ENCODE measurements around the gene ANKRD2.

The ANKRD2 gene

DNA sequence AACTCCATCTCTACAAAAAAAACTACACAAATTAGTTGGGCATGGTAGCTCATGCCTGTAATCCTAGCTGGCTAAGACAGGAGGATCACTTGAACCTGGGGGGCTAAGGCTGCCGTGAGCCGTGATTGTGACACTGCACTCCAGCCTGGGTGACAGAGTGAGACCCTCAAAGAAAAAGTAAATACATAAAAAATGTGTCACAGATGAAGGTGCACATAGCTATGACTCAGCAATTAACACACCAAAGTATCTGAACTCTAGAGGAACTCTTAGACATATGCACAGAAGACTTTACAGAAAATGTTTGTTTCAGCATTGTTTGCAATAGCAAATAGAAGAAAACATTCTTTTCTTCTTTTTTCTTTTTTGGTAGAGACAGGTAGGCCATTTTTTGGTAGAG is 25.2 kb downstream of the ANKRD2 start:
- no peak for DNase-seq (ENCODE audit: low read depth)

DNA sequence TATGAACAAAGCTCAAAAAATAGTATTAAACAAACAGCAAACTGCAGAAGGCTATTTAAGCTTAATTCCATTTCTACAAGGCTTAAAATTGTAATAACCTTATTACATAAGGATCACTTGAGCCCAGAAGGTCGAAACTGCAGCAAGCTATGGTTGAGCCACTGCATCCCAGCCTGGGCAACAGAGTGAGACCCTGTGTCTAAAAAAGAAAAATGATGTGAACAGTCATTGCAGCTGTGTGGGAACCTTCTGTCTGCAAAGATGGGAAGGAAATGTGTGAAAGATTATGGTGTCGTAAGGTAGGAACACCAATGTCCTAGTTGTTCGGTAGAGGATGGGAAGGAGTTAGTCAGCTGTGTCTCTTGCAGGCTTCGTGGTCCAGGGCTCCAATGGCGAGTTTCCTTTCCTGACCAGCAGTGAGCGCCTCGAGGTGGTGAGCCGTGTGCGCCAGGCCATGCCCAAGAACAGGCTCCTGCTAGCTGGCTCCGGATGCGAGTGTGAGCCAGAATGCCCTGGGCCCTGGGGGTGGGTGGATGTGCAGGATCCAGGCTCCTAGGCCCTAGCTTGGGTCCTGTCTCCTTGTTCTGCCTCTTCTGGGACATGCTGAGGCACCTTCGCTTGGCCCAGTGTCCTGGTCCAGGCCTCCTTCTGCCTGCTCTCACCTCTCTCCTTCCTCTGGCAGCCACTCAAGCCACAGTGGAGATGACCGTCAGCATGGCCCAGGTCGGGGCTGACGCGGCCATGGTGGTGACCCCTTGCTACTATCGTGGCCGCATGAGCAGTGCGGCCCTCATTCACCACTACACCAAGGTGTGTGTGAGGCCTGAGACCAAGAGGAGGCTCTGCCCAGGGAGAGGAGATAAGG is 26.1 kb downstream of the ANKRD2 start:
- DNase-seq (ENCODE audit: low read depth) = no peak

DNA sequence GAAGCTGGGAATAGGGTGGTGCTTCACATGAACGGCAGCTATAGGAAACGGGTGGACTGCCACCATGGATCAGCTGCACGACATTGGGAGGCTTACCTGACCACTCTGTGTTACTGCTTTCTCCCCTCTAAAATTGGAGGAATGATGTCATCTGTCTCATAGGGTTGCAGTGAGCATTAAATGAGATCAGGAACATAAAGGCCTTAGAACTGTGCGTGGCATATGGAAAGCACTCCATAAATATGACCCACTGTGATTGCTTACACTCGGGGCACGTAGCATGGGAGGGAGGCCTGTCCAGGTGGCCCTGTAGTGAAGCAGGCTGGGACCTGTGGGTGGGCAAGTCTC is 26.7 kb downstream of the ANKRD2 start:
- no peak for DNase-seq (ENCODE audit: low read depth)

DNA sequence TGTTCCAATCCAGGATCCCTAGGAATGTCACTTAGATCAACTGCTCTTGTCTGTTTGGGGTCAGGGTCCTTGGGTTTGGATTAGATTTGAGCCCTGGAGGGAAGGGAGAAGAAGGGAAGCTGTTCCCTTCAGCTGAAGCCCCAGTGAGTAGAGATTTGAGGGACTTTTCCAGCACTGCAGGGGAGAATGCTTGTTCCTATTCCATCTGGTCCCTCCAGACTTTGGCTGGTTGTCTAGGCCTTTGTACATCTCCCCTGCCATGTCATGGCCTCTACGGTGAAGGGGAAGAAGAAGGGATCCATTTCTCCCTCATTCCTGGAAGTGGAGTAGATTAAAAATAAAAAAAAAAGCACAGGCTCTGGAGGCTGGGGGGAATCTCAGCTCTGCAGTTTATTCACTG is 28.0 kb downstream of the ANKRD2 start:
- no peak for DNase-seq (ENCODE audit: low read depth)

DNA sequence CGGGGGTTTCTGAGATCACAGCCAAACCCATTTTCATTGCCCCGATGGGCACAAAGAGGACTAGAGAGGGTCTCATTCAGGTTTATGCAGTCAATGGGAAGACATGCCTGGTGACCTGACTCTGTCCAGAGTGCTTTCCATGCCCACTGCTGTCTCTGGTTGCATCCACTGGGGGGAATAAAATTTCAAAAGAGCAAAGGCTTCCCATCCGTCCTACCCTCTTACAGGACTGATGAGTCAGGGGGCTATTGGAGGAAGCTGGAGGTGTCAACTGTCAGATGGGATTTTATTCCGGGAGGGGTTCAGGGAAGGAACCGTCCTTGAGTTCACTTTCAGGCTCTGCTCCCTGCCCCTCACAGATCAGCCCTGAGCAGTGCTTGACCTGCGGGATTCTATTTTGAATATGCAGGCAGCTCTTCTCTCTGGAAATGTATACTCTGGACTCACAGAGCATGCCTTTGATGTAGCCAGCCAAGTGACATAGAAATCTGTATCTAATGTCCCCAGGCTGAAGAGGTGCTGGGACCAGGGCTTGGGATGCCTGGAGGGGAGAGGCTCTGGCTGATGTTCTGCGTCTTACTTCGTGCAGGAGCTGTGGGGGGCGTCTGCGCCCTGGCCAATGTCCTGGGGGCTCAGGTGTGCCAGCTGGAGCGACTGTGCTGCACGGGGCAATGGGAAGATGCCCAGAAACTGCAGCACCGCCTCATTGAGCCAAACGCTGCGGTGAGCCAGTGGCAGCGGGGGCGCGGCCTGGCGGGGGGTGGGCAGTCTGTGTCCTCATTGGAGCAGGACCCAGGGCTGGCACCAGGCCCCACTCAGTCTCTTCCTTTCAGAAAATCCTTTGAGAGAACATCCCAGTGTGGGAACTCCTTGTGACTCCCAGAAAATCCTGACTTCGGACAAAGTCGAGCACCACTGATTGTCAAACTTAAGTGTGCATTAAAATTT is 29.0 kb downstream of the ANKRD2 start:
- no peak for DNase-seq (ENCODE audit: low read depth)

DNA sequence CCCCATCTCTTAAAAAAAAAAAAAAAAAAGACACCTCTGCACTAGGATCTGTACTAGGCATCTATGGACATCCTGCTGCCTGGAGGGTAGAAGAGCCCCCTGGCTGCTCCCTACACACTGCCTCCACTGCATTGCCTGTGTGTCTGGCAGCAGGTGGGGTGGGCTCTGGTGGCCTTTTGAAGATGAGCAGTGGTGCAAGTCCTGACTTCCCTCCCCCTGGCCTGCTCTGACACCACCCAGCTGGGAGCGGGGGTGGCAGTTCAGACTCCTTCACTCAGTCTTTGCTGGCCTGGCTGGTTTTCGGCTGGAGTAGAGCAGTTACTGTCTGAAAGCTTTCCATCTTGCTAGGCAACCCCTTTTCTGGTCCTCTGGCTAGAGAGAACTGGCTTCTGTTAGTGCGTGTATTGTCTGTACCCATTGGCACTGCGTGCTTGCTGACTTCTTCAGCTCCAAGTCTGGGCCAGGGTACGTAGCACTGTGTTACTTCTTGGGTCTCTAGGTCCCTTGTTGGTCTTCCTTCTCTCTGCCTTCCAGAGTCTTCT is 34.6 kb downstream of the ANKRD2 start:
- DNase-seq (ENCODE audit: low read depth) = no peak

DNA sequence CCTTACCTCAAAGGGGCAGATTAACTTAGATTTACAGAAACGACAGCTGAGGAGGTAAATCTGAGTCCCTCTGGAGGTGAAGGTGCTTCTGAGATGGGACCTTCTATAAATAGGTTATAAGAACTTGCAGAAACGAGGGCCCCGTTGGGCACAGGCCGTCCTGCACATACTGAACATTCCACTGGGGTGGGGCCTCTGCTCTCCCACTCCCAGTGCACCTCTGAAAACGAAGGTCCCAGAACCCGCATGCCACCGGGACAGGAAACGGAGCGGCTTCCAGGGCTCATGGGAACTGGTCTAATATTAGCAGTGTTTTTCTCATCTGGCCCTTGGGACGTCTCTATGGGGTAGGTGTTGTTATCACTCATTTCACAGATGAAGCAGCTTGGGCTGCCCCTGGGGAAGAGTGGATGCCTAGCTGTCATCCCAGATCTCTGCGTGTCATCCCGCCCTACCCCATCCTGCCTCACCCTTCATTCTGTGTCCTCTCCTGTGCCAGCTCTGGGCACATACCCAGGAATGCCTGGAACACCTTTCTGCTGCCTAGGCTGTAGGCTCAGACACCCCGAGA is 36.5 kb downstream of the ANKRD2 start:
- DNase-seq (ENCODE audit: low read depth) = no peak

DNA sequence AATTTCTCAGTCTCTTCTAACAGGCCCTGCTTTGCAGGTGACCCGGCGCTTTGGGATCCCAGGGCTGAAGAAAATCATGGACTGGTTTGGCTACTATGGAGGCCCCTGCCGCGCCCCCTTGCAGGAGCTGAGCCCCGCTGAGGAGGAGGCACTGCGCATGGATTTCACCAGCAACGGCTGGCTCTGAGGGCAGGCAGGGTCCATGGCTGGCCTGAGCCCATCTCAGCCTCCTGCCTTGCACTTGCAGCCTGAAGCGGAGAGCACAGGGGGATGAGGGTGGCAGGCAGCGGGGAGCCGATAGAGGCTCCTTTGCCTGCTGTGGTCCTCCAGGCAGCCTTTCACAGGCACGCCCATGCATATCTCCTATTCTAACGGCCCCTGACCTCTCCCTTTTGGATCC is 38.9 kb downstream of the ANKRD2 start:
- DNase-seq (ENCODE audit: low read depth) = no peak

DNA sequence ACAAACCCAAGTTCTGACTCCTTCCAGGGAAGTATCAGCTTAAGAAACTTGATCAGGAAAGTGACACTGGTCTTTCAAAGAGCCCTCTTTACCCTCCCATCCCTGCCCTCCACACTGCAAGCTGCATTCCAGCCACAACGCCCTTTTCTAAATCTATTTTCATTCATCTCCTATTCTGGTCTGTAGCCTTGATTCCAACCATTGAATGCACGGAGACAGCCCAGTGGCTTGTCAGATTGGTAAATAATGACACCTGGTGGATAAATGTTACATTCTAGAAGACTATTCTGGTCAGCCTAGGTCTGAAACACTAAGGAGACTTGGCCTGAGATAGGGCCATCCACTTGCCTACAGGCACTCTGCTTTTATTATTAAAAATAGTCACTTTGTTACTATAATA is 39.8 kb downstream of the ANKRD2 start:
- no peak for DNase-seq (ENCODE audit: low read depth)

DNA sequence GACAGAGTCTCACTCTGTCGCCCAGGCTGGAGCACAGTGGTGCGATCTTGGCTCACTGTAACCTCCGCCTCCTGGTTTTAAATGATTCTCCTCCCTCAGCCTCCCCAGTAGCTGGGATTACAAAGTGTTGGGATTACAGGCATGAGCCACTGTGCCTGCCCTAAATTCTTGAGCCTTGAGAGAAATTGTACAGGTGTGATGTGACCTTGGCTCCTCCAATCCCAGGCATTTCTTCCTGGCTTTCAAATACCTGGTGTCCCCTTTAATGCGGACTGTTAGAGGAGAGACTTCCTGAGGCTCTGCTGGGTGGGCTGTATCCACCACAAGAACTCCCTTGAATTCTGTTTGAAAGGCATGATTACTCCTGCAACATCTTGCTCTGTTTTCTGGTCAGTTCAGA is 45.7 kb downstream of the ANKRD2 start:
- no peak for DNase-seq (ENCODE audit: low read depth)

DNA sequence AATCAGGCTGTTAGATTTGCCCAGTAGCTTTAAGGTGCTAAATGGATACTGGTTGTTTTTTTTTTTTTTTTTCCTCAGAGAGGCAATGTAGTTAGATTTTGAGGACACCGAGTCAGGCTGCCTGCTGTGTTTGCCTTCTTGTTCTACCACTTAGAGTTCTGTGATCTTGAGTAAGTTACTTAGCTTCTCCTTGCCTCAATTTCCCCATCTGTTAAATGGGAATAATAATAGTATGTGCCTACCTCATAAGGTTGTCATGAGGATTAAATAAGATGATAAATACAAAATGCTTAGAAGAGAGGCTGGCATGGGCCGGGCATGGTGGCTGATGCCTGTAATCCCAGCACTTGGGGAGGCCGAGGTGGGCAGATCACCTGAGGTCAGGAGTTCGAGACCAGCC is 46.2 kb downstream of the ANKRD2 start:
- no peak for DNase-seq (ENCODE audit: low read depth)

DNA sequence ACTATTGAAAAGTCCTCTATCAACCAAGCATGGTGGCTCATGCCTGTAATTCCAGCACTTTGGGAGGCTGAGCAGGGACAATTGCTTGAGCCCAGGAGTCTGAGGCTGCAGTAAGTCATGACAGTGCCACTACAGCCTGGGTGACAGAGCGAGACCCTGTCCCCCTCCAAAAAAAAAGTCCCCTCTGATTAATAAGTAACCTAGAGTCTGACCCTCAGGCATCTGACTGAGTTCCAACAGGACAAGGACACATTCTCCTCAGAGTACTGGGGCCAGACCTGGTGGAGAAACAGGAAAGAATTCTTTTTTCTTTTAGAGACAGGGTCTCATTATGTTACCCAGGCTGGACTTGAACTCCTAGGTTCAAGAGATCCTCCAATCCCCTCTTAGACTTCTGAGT is 50.7 kb downstream of the ANKRD2 start:
- DNase-seq (ENCODE audit: low read depth) = no peak

DNA sequence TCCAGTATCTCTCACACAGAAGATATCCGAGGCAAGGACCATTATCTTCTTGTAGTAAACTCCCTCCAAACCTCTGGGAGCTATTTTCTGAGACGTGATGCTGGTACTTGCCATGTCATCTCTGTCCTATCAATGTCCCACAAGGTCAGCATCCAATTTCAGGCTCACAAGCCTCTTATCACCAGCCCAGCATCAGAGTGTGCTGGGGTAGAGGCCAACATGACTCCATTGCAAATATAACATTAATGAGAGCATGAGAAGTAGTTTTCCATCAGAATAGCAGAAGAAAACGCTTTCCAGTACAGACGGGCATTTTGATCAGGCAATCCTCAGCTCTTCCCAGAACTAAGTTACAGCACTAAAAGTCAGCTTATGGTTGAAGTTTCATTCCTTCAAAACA is 55.2 kb downstream of the ANKRD2 start:
- no peak for DNase-seq (ENCODE audit: low read depth)

DNA sequence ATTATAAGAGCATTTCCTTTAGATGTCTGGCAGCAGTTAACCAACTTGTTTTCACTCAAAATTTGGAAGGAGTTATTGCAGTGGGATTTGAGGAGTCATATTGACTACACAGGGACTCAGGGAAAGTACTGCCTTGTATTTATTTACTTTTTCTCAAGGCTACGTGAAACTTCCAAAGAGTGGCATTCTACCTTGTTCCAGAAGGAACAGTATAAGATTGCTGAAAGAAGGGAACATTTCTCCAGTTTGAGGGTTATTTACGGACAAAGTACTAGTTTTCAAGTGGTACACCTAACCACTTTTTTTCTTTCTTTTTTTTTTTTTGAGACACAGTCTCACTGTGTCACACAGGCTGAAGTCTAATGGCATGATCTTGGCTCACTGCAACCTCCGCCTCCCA is 55.6 kb downstream of the ANKRD2 start:
- DNase-seq (ENCODE audit: low read depth) = no peak

DNA sequence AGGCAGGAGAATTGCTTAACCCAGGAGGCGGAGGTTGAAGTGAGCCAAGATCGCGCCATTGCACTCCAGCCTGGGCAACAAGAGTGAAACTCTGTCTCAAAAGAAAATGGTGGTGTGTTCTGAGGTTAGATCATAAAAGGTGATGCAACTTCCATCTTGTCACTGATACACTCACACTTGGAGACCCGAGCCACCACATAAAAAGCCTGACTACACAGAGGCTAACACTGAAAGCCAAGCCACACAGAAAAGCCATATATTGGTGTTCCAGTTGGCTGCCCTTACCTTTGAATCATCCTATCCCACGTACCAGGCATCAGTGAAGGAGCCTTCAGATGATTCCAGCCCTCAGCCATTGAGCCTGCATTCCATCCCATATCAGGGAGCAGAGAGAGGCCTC is 56.7 kb downstream of the ANKRD2 start:
- no peak for DNase-seq (ENCODE audit: low read depth)

DNA sequence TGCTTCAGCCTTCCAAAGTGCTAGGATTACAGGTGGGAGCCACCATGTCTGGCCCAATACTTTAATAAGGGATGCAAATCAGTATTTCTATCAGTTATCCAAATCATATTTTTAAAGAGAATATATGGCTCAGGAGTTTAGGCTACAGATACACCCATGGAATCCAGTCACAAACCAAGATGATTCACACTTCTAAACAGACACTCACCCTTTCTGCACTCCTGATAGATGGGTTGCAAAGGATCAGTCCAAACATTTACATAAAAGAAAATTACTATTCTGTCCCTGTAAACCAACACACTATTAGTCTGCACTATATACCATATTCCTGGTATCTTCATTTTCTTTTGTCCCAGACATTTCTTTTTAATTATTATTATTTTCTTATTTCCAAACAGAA is 58.5 kb downstream of the ANKRD2 start:
- DNase-seq (ENCODE audit: low read depth) = no peak

DNA sequence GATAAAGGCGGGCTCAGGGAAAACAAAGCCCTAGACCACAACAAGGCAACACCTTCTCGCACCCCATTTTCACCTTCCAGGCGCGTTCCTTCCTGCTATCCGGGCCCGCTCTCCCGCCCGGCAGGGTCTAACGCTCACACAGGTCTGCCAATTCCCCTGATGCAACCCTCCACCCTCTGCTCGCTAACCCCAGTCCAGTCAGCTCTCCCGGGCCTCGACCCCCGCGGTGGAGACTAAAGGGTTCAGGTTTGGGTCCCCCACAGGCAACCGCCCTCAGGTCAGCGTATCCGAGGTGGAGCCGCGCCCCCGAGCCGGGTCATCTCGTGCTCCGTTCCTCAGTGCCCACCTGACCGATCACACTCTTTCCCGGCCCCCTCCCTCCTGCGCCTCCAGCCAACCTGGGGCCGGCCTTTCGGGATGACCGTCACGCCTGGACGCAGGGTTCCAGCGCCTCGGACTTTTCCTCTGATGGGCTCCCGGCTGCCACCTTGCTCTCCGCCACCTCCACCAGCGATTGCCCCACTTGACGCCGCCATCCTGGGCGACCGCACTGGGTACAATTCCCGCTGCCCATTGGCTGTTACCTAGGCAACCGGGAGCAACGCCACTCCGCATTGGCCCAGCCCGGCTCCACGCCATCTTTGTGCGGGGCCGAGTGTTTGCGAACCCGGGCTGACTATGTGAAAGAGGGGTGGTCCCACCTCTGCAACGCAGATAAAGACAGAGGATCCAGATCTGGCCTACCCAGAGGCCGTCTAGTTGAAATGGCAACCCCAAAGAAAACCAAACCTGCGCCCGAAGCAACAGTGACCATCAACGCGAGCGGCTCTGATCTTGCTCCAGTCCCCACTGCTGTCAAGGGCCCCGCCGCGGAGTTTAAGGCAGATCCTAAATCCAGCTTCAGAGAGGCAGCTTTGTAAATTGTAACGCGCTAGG is 60.6 kb downstream of the ANKRD2 start, which contains the start of gene MORN4:
TSS of gene MORN4 (minus strand) at position 552 of the 936 bp plus-strand sequence. CDS start 13,847 bp downstream, outside the sequence.
- DNase-seq (ENCODE audit: low read depth) = peak; percentile 83

Data from T-helper 22 cell (primary cell).